ENCODE measurements around the gene DSEL.

Gene DSEL

DNA sequence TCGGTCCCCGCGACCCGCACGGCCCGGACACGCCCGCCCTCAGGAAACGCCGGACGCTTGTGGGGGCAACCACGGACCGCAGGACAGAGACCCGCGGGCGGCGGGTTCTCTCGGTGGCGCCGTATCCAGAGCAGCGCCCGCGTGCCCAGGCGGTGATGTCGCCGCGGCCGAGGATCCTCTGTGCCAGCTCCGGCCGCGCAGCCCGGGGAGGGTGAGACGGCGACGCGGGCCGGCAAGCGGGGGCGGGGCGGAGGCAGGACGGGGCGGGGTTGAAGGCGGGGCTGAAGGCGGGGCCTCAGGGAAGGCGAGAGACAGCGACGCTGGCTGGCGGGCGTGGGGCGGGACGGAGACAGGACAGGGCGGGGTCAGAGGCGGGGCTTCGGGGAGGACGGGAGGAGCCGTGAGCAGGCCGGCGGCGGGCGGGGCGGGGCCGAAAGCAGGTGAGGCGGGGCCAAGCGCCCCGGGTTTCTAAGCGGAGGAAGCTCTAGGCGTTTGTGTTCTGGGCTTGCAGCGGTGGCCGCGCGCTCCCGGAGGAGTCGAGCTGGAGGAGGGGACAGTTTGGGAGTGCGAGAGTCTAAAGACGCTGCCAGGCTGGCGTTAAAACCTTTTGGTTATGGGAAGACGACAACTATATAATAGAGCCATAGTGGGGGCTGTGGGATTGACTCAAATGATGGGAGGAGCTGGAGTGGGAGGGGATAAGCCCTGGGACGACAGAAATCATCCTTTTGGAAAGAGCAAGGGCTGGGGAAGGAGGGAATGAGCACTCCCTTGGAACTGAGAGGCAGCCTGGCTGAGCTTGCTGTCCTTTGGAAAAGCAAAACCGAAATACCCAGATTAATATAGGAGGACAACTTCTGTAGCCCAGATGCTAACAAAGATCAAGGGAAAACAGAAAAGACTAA lies at the start of gene DSEL:
DSEL (minus strand) TSS at position 182 of the 905 bp plus-strand sequence. CDS start 2,112 bp downstream, outside the sequence.
- Mint-ChIP-seq H3K9me3 (no peaks in the 10 kb centered on the region), H3K4me3 (peak within 1 kb of the TSS; percentile 95), H3K4me1 (peaks cover 27% of the 10 kb centered on the region), H3K27ac (peak within 1 kb of the TSS; percentile 74), H3K36me3 (no peaks in the 10 kb centered on the region)
- ATAC-seq (peak; percentile 95), DNase-seq (ENCODE audit: low spot score in 2 of 2) (peak; percentile 94 to 96)

DNA sequence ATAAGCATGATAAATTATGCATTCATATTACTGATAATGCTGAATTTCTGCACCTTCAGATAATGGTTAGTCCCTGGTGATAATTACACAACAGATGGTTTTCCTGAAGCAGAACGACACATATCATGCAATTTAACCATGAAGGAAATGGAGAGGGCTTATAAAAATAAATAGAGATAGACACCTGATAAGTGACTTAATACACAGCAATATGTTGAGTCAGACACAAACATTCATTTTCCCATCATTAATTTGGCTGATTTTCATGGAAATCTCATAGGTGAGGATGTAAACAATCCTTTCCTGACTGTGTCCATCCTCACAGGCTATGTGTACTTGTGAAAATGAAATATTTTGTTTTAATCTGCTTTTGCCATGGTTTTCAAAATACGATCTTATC lies 36.9 kb upstream of the DSEL start:
- H3K27ac Mint-ChIP-seq: no peak overlapping the region
- H3K4me1 Mint-ChIP-seq: no peaks in the 10 kb centered on the region
- DNase-seq (ENCODE audit: low spot score in 2 of 2) (no peak), ATAC-seq (no peak)
- no peak overlapping the region for H3K4me3 Mint-ChIP-seq
- no peaks in the 10 kb centered on the region for H3K9me3 Mint-ChIP-seq
- H3K36me3 Mint-ChIP-seq: no peaks in the 10 kb centered on the region

DNA sequence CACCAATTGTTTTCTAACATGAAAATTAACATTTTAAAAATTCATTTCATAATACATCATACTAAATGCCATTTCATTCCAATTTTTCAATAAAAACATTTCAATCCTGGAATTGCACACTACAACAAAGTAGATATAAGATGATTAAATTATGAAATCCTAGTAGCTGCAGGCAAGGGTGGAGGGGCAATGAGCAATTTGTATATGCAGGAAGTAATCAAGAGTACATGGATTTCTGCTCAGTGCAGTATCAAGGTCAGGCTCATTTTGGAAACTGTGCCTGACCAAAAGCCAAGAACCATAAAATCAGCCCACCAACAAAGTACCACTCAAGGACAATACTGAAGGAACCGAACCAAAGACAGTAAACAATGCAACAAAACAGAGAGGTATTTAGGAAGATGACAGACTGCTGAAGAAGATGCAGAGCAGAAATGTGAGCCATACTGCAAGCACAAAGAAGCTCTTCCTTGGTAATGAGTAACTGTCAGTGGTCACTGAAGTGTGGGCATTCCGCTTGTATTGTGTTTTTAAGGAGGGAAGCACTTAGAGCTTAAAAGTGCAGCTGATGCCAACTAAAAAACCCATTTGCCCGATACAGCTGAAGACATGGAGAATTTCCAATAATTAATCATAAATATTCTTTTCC lies 34.5 kb upstream of the DSEL start:
- H3K4me1 Mint-ChIP-seq: no peaks in the 10 kb centered on the region
- ATAC-seq (no peak), DNase-seq (ENCODE audit: low spot score in 2 of 2) (no peak)
- H3K4me3 Mint-ChIP-seq: no peak overlapping the region
- H3K36me3 Mint-ChIP-seq: no peaks in the 10 kb centered on the region
- no peaks in the 10 kb centered on the region for H3K9me3 Mint-ChIP-seq
- H3K27ac Mint-ChIP-seq: no peak overlapping the region

DNA sequence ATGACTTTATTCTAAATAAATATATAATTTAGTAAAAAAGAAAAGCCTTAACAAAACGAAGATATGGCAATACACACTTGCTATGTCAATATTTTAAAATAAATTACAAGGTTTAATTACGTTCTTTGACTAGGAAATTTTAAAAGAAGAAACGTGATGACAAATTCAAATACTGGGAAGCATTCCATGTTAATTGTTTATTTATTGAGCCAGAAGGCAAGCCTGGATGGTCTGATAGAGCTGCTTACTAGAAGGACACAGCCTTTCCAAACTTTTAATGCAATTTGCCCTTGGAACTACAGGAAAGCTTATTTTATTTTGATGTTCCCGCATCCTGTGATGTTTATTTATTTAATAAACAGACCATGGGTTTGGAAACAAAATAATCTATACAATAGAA lies 33.4 kb upstream of the DSEL start:
- no peak for DNase-seq (ENCODE audit: low spot score in 2 of 2)
- Mint-ChIP-seq H3K4me3 (no peak overlapping the region), H3K27ac (no peak overlapping the region), H3K9me3 (no peaks in the 10 kb centered on the region), H3K4me1 (no peaks in the 10 kb centered on the region), H3K36me3 (no peaks in the 10 kb centered on the region)
- ATAC-seq: no peak

DNA sequence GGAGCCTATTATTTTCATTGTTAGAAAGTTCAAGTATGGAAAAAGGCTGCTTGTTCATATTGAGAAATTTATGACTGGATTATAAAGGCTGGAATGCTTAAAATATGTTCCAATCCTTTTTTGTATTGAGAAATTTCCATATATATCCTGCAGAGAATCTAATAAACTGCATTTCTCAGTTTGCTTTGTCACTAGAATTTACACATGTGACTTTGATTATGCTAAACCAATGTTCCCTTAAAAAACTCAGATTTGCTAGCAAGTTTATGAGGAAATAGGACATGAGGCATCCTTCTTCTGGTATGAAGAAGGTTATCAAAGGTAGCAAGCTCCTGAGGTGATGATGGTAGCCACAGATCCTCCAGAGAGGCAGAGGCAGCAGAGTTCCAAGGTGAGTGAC lies 29.2 kb upstream of the DSEL start:
- no peak for ATAC-seq
- H3K36me3 Mint-ChIP-seq: no peaks in the 10 kb centered on the region
- no peak overlapping the region for H3K4me3 Mint-ChIP-seq
- no peaks in the 10 kb centered on the region for H3K9me3 Mint-ChIP-seq
- H3K4me1 Mint-ChIP-seq: no peaks in the 10 kb centered on the region
- no peak for DNase-seq (ENCODE audit: low spot score in 2 of 2)
- H3K27ac Mint-ChIP-seq: no peak overlapping the region

DNA sequence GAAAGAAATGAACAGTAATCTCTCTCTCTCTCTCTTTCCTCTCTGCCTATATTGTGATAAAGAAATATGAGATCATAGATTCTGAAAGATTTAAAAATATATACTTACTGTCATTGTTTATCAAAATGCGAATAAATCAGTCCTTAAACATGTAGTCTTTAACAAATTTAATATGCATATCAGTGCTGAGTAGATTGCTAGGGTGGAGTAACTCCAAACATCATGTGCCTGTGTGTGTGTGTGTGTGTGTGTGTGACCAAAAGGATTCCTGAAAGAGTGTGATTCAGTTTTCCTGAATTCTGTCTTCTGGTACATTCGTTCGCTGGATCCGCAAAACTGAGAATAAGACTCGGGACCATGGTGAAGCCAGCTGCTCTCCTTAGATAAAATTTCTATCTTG lies 24.0 kb upstream of the DSEL start:
- no peak for DNase-seq (ENCODE audit: low spot score in 2 of 2)
- ATAC-seq: no peak
- H3K27ac Mint-ChIP-seq: no peak overlapping the region
- H3K9me3 Mint-ChIP-seq: no peaks in the 10 kb centered on the region
- no peak overlapping the region for H3K4me3 Mint-ChIP-seq
- H3K4me1 Mint-ChIP-seq: no peaks in the 10 kb centered on the region
- no peaks in the 10 kb centered on the region for H3K36me3 Mint-ChIP-seq

DNA sequence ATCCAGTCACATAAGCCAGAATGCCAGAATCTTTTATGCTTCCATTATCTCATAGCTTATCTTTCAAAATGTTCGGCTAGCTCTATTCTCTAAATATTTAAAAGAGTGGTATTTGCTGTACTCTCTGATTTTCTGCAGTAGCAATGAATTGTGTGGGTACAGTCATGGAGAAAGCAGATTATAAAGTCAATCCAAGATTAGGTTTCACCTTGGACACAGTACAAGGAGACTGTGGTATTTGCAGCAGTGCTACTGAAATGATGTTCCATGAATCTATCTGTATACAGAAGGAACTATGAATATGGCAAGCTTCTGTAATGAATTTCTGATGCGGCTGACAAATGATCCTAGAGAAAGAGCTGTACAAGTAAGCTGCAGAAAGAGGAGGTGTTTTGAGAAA lies 15.4 kb upstream of the DSEL start:
- no peak overlapping the region for H3K4me3 Mint-ChIP-seq
- ATAC-seq: no peak
- H3K27ac Mint-ChIP-seq: no peak overlapping the region
- H3K9me3 Mint-ChIP-seq: no peaks in the 10 kb centered on the region
- no peaks in the 10 kb centered on the region for H3K36me3 Mint-ChIP-seq
- H3K4me1 Mint-ChIP-seq: no peaks in the 10 kb centered on the region
- DNase-seq (ENCODE audit: low spot score in 2 of 2): no peak

DNA sequence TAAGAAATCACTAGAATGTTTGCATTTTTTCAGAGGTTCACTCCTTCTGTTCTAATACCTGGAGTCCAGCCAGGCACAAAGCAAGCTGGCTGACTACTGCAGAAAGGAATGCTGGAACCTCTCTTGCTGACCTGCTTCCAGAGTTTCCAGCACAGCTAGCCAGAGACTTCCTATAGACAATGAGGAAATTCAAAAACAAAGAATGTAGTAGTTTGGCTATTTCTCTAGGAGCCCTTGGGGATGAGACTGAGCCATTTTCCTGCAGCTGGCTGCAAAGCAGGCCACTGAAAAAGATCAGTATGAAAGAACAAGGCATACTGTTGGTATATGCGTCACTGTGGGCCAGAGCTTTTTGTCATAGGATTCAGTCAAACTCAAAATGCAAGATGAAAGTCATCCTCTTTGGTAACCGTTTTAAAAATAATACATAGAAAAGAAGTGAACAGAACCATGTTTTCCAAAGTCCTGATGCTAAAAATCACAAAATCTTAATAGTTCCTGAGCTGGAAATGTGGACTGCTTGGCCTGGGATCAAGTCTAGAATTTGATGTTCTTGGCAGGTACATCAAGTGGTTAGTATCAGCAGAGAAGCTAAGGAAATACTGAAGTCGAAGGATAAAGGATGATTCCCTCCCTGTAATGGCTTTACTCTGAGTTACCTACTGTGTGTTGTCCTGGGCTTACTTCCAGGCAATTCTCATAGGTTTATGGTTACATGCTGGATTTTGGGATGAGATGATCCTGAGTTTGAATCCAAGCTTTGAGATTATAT lies 9.0 kb upstream of the DSEL start:
- DNase-seq (ENCODE audit: low spot score in 2 of 2) (no peak), ATAC-seq (no peak)
- Mint-ChIP-seq H3K4me3 (no peak overlapping the region), H3K36me3 (no peaks in the 10 kb centered on the region), H3K4me1 (no peaks in the 10 kb centered on the region), H3K27ac (no peak overlapping the region), H3K9me3 (no peaks in the 10 kb centered on the region)

DNA sequence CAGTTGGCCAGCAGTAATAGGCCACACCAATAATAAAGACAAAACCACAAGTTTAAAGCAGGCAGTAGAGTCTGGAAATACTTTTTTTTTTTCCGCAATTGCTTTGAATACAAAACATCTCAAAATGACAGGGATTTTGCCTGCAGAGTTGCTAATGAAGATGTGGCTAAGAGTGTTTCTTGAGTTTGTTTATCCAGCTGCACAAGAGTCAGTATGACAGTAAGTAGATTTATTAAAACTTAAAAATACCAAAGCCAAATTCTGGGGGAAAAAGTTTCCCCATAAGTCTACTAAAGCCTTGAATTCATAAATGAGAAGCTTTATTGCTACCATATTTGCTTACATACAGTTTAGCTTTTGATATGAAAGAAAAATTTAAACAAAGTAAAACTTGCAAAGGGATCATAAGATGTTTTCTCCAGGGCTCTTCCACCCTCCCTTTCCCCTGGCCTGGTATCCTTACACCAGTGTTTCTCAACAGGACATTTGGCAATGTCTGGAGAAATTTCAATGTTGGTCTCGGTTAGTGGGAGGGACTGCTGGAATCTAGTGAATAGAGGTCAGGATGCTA lies 3.9 kb upstream of the DSEL start:
- H3K27ac Mint-ChIP-seq: no peak overlapping the region
- ATAC-seq: no peak
- DNase-seq (ENCODE audit: low spot score in 2 of 2): no peak
- H3K36me3 Mint-ChIP-seq: no peaks in the 10 kb centered on the region
- H3K4me1 Mint-ChIP-seq: peaks cover 22% of the 10 kb centered on the region
- H3K4me3 Mint-ChIP-seq: no peak overlapping the region
- no peaks in the 10 kb centered on the region for H3K9me3 Mint-ChIP-seq

DNA sequence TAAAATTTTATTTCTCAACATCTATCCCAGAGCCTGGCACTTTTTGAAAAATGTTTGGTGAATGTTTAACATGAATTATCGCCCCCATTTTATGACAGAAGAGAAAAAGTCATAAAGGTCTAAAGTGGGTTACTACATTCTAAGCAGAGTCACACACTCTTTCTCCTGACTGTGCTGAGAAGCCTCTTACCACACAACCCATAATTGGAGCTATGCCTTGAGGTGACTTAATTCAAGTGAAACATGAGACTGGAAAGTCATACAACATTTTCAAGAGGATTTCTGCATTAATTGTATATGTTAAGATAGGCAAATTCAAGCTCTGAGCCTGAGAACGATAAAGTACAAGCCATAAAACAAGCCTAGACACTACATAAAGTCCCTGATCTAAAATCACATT lies 3.1 kb upstream of the DSEL start:
- no peaks in the 10 kb centered on the region for H3K36me3 Mint-ChIP-seq
- no peaks in the 10 kb centered on the region for H3K9me3 Mint-ChIP-seq
- peaks cover 27% of the 10 kb centered on the region for H3K4me1 Mint-ChIP-seq
- no peak for ATAC-seq
- DNase-seq (ENCODE audit: low spot score in 2 of 2): no peak
- H3K4me3 Mint-ChIP-seq: no peak overlapping the region
- H3K27ac Mint-ChIP-seq: no peak overlapping the region

DNA sequence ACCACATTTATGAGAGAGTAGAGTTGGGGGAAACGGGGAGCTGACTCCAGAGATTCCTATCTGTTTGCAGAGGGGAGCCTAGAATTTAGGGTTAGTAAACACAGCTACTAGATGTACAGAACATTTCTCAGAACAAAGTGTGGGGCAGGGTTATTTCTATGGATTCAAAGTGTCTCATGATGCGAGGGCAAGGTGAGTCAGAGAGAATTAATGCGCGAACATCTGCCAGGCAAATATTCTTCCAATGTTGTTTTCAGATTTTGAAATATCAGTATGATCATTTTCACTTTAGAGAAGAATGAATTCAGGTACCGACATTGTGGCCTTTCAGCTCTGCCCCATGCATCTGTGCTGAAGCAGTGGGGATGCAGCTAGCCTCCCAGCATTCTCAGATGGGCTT lies 2.0 kb upstream of the DSEL start:
- DNase-seq (ENCODE audit: low spot score in 2 of 2) (no peak), ATAC-seq (no peak)
- no peaks in the 10 kb centered on the region for H3K36me3 Mint-ChIP-seq
- H3K4me1 Mint-ChIP-seq: peaks cover 27% of the 10 kb centered on the region
- no peak overlapping the region for H3K4me3 Mint-ChIP-seq
- H3K9me3 Mint-ChIP-seq: no peaks in the 10 kb centered on the region
- no peak overlapping the region for H3K27ac Mint-ChIP-seq

DNA sequence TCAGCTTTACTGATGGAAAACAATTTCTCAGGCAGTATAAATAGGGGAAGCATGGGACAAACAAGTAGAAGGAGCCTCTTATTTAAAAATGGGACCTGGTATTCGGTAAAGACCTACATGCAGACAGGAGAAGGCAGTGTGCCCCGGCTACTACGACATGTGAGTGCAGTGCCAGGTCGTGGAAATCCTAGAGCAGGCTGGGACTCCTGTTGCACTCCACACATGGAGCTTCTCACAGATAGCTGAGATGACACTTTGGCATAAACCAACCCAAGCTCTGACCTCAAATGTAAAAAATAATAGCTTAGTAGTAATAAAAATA lies 885 bp upstream of the DSEL start:
- Mint-ChIP-seq H3K4me3 (peak overlapping the region; percentile 95), H3K27ac (no peak overlapping the region), H3K36me3 (no peaks in the 10 kb centered on the region), H3K9me3 (no peaks in the 10 kb centered on the region), H3K4me1 (peaks cover 27% of the 10 kb centered on the region)
- DNase-seq (ENCODE audit: low spot score in 2 of 2) (no peak), ATAC-seq (no peak)

DNA sequence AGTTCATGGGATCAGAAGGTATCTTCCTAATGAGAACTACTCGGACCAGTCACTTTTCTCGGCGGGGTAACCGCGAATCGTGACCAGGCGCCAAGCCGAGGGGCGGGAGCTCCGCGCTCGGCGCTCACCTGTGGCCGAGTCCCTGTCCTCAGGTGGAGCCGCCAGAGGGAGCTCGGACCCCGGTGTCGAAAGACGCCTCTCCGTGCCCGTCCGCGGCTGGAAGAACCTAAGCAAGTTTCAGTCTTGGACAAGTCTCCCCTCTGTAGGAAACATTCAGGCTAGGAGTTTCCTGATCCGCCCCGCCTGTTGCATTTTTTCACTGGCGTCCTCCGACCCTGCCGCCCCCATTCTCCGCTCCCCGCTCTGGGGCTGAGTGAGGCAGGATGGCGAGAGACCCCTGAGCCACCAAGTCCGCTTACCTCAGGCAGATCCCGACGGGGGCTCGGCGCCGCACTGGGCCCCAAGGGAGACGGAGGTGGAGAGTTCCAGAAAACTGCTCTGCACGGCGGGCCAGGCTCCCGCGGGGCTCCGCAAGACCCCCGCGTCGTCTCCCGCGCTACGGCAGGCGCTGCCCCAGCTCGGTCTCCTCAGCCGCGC lies 480 bp downstream of the DSEL start:
- ATAC-seq: peak; percentile 57
- Mint-ChIP-seq H3K36me3 (no peaks in the 10 kb centered on the region), H3K4me3 (peak overlapping the region; percentile 95), H3K27ac (peak overlapping the region; percentile 14), H3K4me1 (peaks cover 27% of the 10 kb centered on the region), H3K9me3 (no peaks in the 10 kb centered on the region)
- DNase-seq (ENCODE audit: low spot score in 2 of 2): peak; percentile 36 to 77

DNA sequence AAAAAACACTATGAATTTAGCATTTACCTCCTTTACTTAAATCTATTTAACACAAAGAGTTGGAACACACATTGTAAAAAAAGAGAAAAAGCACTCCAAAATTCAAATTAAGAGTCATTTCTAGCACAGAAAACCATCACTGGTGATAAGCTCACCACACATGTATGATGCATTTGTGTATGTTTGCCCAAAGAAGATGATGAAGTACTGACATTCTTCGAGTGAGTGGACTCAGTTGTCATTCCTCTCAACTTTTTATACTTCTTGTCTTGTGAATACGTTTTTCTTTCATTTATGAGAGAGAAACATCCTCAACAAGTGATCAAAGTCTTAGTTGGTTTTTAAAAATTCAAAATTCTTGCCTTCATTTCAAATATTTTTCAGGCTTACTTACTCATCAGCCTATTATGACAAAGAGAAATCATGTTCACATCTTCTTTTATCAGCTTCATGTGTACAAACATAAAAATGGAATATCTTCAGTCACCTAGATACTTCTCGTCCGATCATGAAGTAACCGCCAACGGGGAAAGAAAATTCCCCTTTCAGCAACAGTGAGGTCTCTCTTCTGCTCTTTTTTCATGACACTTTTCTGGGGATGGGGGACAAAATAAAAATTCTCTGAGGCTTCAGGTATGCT lies 1.5 kb downstream of the DSEL start:
- H3K36me3 Mint-ChIP-seq: no peaks in the 10 kb centered on the region
- H3K9me3 Mint-ChIP-seq: no peaks in the 10 kb centered on the region
- DNase-seq (ENCODE audit: low spot score in 2 of 2): no peak
- peak; percentile 29 for ATAC-seq
- H3K4me1 Mint-ChIP-seq: peaks cover 27% of the 10 kb centered on the region
- peak overlapping the region; percentile 14 for H3K27ac Mint-ChIP-seq
- peak overlapping the region; percentile 95 for H3K4me3 Mint-ChIP-seq

DNA sequence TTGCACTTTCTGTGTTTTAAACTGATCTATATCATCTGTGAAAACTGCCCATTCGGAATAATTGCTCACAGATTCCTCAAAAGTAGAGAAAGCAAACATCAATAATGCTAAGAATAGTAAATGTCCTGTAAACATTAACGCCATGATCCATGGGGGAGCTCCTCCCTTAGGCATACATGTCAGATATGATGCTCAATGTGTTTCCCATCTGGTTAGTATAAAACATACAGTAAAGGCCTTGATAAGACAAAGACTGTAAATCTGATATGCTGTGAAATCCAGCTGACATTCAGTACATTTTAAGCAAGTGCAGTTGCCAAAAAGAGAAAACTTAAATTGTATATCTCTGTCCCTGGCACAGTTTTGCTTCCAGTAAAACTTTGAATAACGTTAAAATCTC lies 2.1 kb downstream of the DSEL start:
- Mint-ChIP-seq H3K36me3 (no peaks in the 10 kb centered on the region), H3K27ac (no peak overlapping the region), H3K9me3 (no peaks in the 10 kb centered on the region), H3K4me3 (no peak overlapping the region), H3K4me1 (peaks cover 27% of the 10 kb centered on the region)
- no peak for DNase-seq (ENCODE audit: low spot score in 2 of 2)
- no peak for ATAC-seq
